ENCODE measurements around the gene GRM8.

- TF ChIP-seq CTCF (conservative IDR thresholded peaks at IDR 0.05; ENCODE audit: low read length) (no peak), EZH2phosphoT487 (IDR thresholded peaks at IDR 0.05; ENCODE audit: borderline replicate concordance, low read depth, low read length) (no peak)
These were observed 213.2 kb downstream of the GRM8 start for GRCh38 chr7:127039541-127039940.
